ENCODE data around the gene VEPH1.

The VEPH1 gene

DNA sequence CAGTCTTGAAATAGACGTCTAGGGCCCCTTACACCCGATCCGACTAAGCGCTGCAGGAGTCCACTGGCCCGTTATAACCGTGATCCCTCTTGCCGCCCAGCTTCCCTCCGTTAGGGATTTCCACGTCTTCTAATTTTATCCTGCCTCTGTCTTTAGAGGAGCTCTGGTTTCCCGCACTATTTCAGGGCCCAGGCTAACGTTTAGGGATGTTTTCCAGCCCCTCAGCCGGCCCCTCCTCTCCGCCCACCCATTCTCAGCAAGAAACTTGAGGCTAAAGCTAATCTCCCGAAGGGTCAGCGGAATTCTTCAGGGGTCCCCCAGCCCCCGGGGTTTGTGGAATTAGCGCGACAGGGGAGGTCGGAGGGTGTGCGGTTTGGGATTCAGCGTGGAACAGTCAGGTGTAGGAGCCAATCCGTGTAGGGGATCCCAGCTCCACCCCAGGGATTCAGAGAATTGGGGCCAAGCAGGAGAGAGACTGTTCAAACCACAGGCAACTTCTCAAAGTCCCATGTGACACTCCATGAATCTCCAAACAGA, 65.0 kb downstream of the VEPH1 start:
- no peak overlapping the region for H3K9ac ChIP-seq (ENCODE audit: low read length)
- no peaks in the 10 kb centered on the region for H3K9me3 ChIP-seq (ENCODE audit: insufficient read depth, low read length)
- H3K9me2 ChIP-seq (replicated peaks; ENCODE audit: insufficient read depth, low read length), result no peaks in the 10 kb centered on the region
- no peaks in the 10 kb centered on the region for H3K36me3 ChIP-seq (ENCODE audit: low read length)
- no peak overlapping the region for H3K27ac ChIP-seq (ENCODE audit: low read depth, low read length)
- no peaks in the 10 kb centered on the region for H3K27me3 ChIP-seq (ENCODE audit: low read length)
- no peak overlapping the region for H2AFZ ChIP-seq (ENCODE audit: low read depth, low read length, severe bottlenecking)
- TF ChIP-seq, protein P1, sequence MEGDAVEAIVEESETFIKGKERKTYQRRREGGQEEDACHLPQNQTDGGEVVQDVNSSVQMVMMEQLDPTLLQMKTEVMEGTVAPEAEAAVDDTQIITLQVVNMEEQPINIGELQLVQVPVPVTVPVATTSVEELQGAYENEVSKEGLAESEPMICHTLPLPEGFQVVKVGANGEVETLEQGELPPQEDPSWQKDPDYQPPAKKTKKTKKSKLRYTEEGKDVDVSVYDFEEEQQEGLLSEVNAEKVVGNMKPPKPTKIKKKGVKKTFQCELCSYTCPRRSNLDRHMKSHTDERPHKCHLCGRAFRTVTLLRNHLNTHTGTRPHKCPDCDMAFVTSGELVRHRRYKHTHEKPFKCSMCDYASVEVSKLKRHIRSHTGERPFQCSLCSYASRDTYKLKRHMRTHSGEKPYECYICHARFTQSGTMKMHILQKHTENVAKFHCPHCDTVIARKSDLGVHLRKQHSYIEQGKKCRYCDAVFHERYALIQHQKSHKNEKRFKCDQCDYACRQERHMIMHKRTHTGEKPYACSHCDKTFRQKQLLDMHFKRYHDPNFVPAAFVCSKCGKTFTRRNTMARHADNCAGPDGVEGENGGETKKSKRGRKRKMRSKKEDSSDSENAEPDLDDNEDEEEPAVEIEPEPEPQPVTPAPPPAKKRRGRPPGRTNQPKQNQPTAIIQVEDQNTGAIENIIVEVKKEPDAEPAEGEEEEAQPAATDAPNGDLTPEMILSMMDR (IDR thresholded peaks at IDR 0.05; ENCODE audit: insufficient read depth, low read length, poor library complexity, severe bottlenecking), result no peak
- TF ChIP-seq EZH2phosphoT487 (conservative IDR thresholded peaks at IDR 0.05; ENCODE audit: low read length), result no peak
- H4K20me1 ChIP-seq (ENCODE audit: low read depth, low read length), result no peaks in the 10 kb centered on the region
- no peak overlapping the region for H3K4me3 ChIP-seq (ENCODE audit: insufficient read depth, low read length, poor library complexity, severe bottlenecking)
- H3K79me2 ChIP-seq (ENCODE audit: insufficient read depth, low read length), result no peaks in the 10 kb centered on the region
- H3K4me2 ChIP-seq (ENCODE audit: low read depth, low read length, poor library complexity, severe bottlenecking), result no peak overlapping the region
- no peaks in the 10 kb centered on the region for H3F3A ChIP-seq (ENCODE audit: insufficient read depth)

DNA sequence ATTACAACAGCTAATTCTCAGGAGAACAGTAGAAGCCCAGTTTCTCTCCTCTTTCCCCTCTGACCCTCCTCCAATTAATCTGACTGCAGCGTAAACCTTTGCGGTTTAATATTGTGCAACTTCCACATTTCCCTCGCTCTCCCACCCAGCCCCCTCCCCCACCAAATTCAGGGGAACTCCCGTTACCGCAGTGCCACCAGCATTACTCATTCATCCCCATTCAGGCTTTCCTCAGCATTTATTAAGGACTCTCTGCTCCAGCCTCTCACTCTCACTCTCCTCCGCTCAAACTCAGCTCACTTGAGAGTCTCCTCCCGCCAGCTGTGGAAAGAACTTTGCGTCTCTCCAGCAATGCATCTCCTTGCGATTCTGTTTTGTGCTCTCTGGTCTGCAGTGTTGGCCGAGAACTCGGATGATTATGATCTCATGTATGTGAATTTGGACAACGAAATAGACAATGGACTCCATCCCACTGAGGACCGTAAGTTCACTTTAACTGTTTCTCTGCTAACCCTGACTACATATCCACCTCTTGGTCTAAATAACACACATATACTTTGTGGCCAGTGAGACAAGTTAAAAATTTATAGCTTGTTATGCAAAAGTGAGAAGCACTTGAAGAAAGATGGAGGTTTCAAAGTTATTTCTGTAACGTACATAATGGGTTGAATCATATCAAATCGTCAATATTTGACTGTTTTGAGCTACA, 66.5 kb downstream of the VEPH1 start, which contains the start of gene PTX3:
Gene PTX3, plus strand, starts transcription at position 268 of the 709 bp plus-strand sequence. Its CDS starts 84 bp downstream, at position 352.
- H3K79me2 ChIP-seq (ENCODE audit: insufficient read depth, low read length), result no peaks in the 10 kb centered on the region
- H3K4me3 ChIP-seq (ENCODE audit: insufficient read depth, low read length, poor library complexity, severe bottlenecking), result no peak within 1 kb of the TSS
- H3K9ac ChIP-seq (ENCODE audit: low read length), result no peak within 1 kb of the TSS
- no peaks in the 10 kb centered on the region for H3K36me3 ChIP-seq (ENCODE audit: low read length)
- H3K9me2 ChIP-seq (replicated peaks; ENCODE audit: insufficient read depth, low read length), result no peaks in the 10 kb centered on the region
- H3K4me2 ChIP-seq (ENCODE audit: low read depth, low read length, poor library complexity, severe bottlenecking), result no peak within 1 kb of the TSS
- TF ChIP-seq, protein P1 (IDR thresholded peaks at IDR 0.05; ENCODE audit: insufficient read depth, low read length, poor library complexity, severe bottlenecking), result no peak
- no peak for TF ChIP-seq EZH2phosphoT487 (conservative IDR thresholded peaks at IDR 0.05; ENCODE audit: low read length)
- H3K27me3 ChIP-seq (ENCODE audit: low read length), result no peaks in the 10 kb centered on the region
- no peak within 1 kb of the TSS for H2AFZ ChIP-seq (ENCODE audit: low read depth, low read length, severe bottlenecking)
- H3F3A ChIP-seq (ENCODE audit: insufficient read depth), result no peaks in the 10 kb centered on the region
- no peak within 1 kb of the TSS for H3K27ac ChIP-seq (ENCODE audit: low read depth, low read length)
- H3K9me3 ChIP-seq (ENCODE audit: insufficient read depth, low read length), result no peaks in the 10 kb centered on the region
- no peaks in the 10 kb centered on the region for H4K20me1 ChIP-seq (ENCODE audit: low read depth, low read length)

DNA sequence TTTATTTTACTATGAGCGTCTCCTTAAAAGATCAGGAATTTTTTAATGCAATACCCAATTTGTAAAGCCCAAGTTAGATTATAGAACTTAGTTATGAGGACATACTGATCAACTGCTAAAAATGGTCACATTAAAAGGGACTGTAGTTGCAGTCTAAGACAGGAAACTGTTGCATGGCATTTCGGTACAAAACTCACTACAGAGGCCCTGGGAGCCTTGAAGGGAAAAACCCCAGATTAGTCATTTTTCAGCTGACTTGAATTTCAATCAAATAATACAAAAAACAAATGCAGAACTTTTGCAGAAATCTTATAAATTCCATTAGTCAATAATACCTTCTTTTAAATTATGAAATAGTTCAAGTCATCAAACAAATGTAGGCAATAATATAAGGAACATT, 73.5 kb downstream of the VEPH1 start:
- Histone ChIP-seq H3K27ac (ENCODE audit: low read depth, low read length) (no peak overlapping the region), H3K4me2 (ENCODE audit: low read depth, low read length, poor library complexity, severe bottlenecking) (no peak overlapping the region), H4K20me1 (ENCODE audit: low read depth, low read length) (no peaks in the 10 kb centered on the region), H3K9me3 (ENCODE audit: insufficient read depth, low read length) (no peaks in the 10 kb centered on the region), H3F3A (ENCODE audit: insufficient read depth) (no peaks in the 10 kb centered on the region), H3K79me2 (ENCODE audit: insufficient read depth, low read length) (no peaks in the 10 kb centered on the region), H3K36me3 (ENCODE audit: low read length) (no peaks in the 10 kb centered on the region), H3K9ac (ENCODE audit: low read length) (no peak overlapping the region), H3K9me2 (replicated peaks; ENCODE audit: insufficient read depth, low read length) (no peaks in the 10 kb centered on the region), H2AFZ (ENCODE audit: low read depth, low read length, severe bottlenecking) (no peak overlapping the region), H3K27me3 (ENCODE audit: low read length) (no peaks in the 10 kb centered on the region), H3K4me3 (ENCODE audit: insufficient read depth, low read length, poor library complexity, severe bottlenecking) (no peak overlapping the region)
- no peak for TF ChIP-seq EZH2phosphoT487 (conservative IDR thresholded peaks at IDR 0.05; ENCODE audit: low read length)
- TF ChIP-seq, protein P1 (IDR thresholded peaks at IDR 0.05; ENCODE audit: insufficient read depth, low read length, poor library complexity, severe bottlenecking), result no peak

Measured in SU-DHL-6 (cell line).